OCI-LY3 (cell line): Measurements from ENCODE around the gene SRCAP.

Experiments
- H2AFZ ChIP-seq: fragments of 200-600, 300-600 bp; shearing (Covaris generic); 2 replicates; pipeline ENCODE4 v1.6.0; 2014; ENCODE audit warnings: antibody characterized with exemption, low read depth, low read length
- H3K27ac ChIP-seq: fragments of 200-600, 300-600 bp; sonication (generic); 2 replicates; pipeline ENCODE4 v1.5.1; 2014; ENCODE audit warnings: mild to moderate bottlenecking, low read length, moderate library complexity, mixed read lengths
- H3K27me3 ChIP-seq: fragments of 200-600, 300-600 bp; sonication (generic); 2 replicates; pipeline ENCODE4 v1.6.1; 2014; ENCODE audit warnings: low read depth, low read length, mixed read lengths
- H3K36me3 ChIP-seq: fragments of 200-600, 300-600 bp; sonication (generic); replicated peaks from 2 replicates; pipeline ENCODE3; 2014; ENCODE audit warnings: low read depth, low read length, mixed read lengths
- H3K4me1 ChIP-seq: fragments of 300-600, 200-600 bp; sonication (generic); 2 replicates; pipeline ENCODE4 v1.6.1; 2014; ENCODE audit warnings: low read length, mixed read lengths
- H3K4me2 ChIP-seq: fragments of 200-600, 300-600 bp; sonication (generic); 2 replicates; pipeline ENCODE4 v1.6.1; 2014; ENCODE audit warnings: low read length, mixed read lengths
- H3K4me3 ChIP-seq: fragments of 300-600, 200-600 bp; sonication (generic); 2 replicates; pipeline ENCODE4 v1.5.1; 2014; ENCODE audit warnings: antibody characterized with exemption, mild to moderate bottlenecking, low read length, moderate library complexity
- H3K79me2 ChIP-seq: fragments of 300-600, 200-600 bp; shearing (Covaris generic); 2 replicates; pipeline ENCODE4 v1.6.1; 2014; ENCODE audit warnings: mild to moderate bottlenecking, low read length, mixed read lengths
- H3K9ac ChIP-seq: fragments of 300-600, 200-600 bp; shearing (Covaris generic); 2 replicates; pipeline ENCODE4 v1.6.0; 2014; ENCODE audit warnings: mild to moderate bottlenecking, low read length, moderate library complexity
- H3K9me3 ChIP-seq: fragments of 200-600, 300-600 bp; shearing (Covaris generic); 2 replicates; pipeline ENCODE4 v1.6.1; 2014; ENCODE audit warnings: low read length, mixed read lengths; ENCODE audit not compliant: insufficient read depth
- H4K20me1 ChIP-seq: fragments of 200-600, 300-600 bp; sonication (generic); 2 replicates; pipeline ENCODE4 v1.6.1; 2016; ENCODE audit warnings: low read length, mixed read lengths; ENCODE audit not compliant: insufficient read depth
- CTCF ChIP-seq: fragments of 200-600, 300-600 bp; sonication (generic); IDR thresholded peaks from 2 replicates; pipeline ENCODE4 v1.5.1; 2014; ENCODE audit warnings: antibody characterized with exemption, low read length, low read depth
- EZH2phosphoT487 ChIP-seq: fragments of 200-600 bp; shearing (Covaris generic); IDR thresholded peaks from 2 replicates; pipeline ENCODE4 v1.6.1; 2018; ENCODE audit warnings: antibody characterized with exemption, mixed run types, low read depth

SRCAP gene

GRCh38 chr16:30761928-30762902, 63.2 kb downstream of the SRCAP start, which contains the start of the genes CFAP119 and RNF40:
Gene CFAP119 (minus strand): TSS chr16:30762062. CDS start chr16:30761748, 314 bp downstream.
Gene RNF40 (plus strand): TSS chr16:30762322. CDS start chr16:30762546, 224 bp downstream.
- H4K20me1 ChIP-seq, result no peaks in the 10 kb centered on the region
- peaks cover 41% of the 10 kb centered on the region for H3K36me3 ChIP-seq
- H3K9me3 ChIP-seq, result no peaks in the 10 kb centered on the region
- H3K27ac ChIP-seq, result peak within 1 kb of the TSS; percentile 50
- H3K4me2 ChIP-seq, result peak within 1 kb of the TSS; percentile 78
- H2AFZ ChIP-seq, result peak within 1 kb of the TSS; percentile 32; the same call in 1 of the 2 replicates
- TF ChIP-seq EZH2phosphoT487 (no peak), CTCF (no peak)
- peak within 1 kb of the TSS; percentile 81 for H3K4me3 ChIP-seq
- peaks cover 17% of the 10 kb centered on the region for H3K4me1 ChIP-seq
- peak within 1 kb of the TSS; percentile 73 for H3K9ac ChIP-seq
- H3K27me3 ChIP-seq, result no peaks in the 10 kb centered on the region
- peaks cover 20% of the 10 kb centered on the region for H3K79me2 ChIP-seq

- H3K9me3 ChIP-seq, result no peaks in the 10 kb centered on the region
- H3K4me3 ChIP-seq, result peak overlapping the region; percentile 81
- H4K20me1 ChIP-seq, result no peaks in the 10 kb centered on the region
- TF ChIP-seq CTCF, result no peak
- no peak for TF ChIP-seq EZH2phosphoT487
- no peak overlapping the region for H2AFZ ChIP-seq
- no peak overlapping the region for H3K27ac ChIP-seq
- H3K36me3 ChIP-seq, result peaks cover 50% of the 10 kb centered on the region
- peak overlapping the region; percentile 78 for H3K4me2 ChIP-seq
- no peaks in the 10 kb centered on the region for H3K27me3 ChIP-seq
- peaks cover 17% of the 10 kb centered on the region for H3K4me1 ChIP-seq
- H3K9ac ChIP-seq, result peak overlapping the region; percentile 73; the same call in 1 of the 2 replicates
- peaks cover 20% of the 10 kb centered on the region for H3K79me2 ChIP-seq
Measured at GRCh38 chr16:30762991-30763725, 64.2 kb downstream of the SRCAP start.

- no peak overlapping the region for H2AFZ ChIP-seq
- no peaks in the 10 kb centered on the region for H3K27me3 ChIP-seq
- TF ChIP-seq EZH2phosphoT487 (no peak), CTCF (no peak)
- no peaks in the 10 kb centered on the region for H3K9me3 ChIP-seq
- H3K4me2 ChIP-seq, result no peak overlapping the region
- peaks cover 17% of the 10 kb centered on the region for H3K4me1 ChIP-seq
- no peak overlapping the region for H3K27ac ChIP-seq
- H4K20me1 ChIP-seq, result no peaks in the 10 kb centered on the region
- H3K4me3 ChIP-seq, result no peak overlapping the region
- H3K9ac ChIP-seq, result no peak overlapping the region
- H3K79me2 ChIP-seq, result peaks cover 20% of the 10 kb centered on the region
- H3K36me3 ChIP-seq, result peaks cover 59% of the 10 kb centered on the region
Measured at GRCh38 chr16:30764086-30764485, 65.1 kb downstream of the SRCAP start.
